ENCODE results near the gene PCDHB6. TPM values are rescaled to one million over a fixed set of nuclear protein-coding genes. Genes with fewer than 3 reads are reported as not detected.
"Not testable (repeated sequence)": the region's sequence is repeated elsewhere in the genome, so short reads cannot be mapped to it uniquely, and the experiment has no call there.

The PCDHB6 gene
- total RNA-seq, 1 donor from 2014 or later: 2.7 TPM

- no peak for DNase-seq (ENCODE audit: low spot score, unreplicated experiment)
- H3K36me3 Mint-ChIP-seq (ENCODE audit: insufficient read depth): peaks cover 59% of the 10 kb centered on the region
- H3K27me3 Mint-ChIP-seq: no peaks in the 10 kb centered on the region
- no peaks in the 10 kb centered on the region for H3K4me1 Mint-ChIP-seq (ENCODE audit: low read depth)
- H3K4me3 Mint-ChIP-seq (ENCODE audit: low read depth): no peak overlapping the region
- H3K9me3 Mint-ChIP-seq (ENCODE audit: low read depth): peaks cover 50% of the 10 kb centered on the region
- H3K27ac Mint-ChIP-seq: no peak overlapping the region
- no peak for TF ChIP-seq CTCF (IDR thresholded peaks at IDR 0.05; ENCODE audit: unreplicated experiment)
Measured at GRCh38 chr5:141119250-141119649, 30.6 kb upstream of the PCDHB6 start.

GRCh38 chr5:141121563-141121962 lies 28.3 kb upstream of the PCDHB6 start, which contains the start of gene PCDHB4:
PCDHB4 (plus strand) TSS chr5:141121818; CDS start chr5:141121999, 181 bp downstream.
- DNase-seq (ENCODE audit: low spot score, unreplicated experiment): no peak

GRCh38 chr5:141121985-141122384 lies 27.9 kb upstream of the PCDHB6 start:
- Mint-ChIP-seq H3K27me3 (no peaks in the 10 kb centered on the region), H3K36me3 (ENCODE audit: insufficient read depth) (peaks cover 45% of the 10 kb centered on the region), H3K4me1 (ENCODE audit: low read depth) (no peaks in the 10 kb centered on the region), H3K27ac (no peak overlapping the region), H3K9me3 (ENCODE audit: low read depth) (peaks cover 26% of the 10 kb centered on the region), H3K4me3 (ENCODE audit: low read depth) (no peak overlapping the region)
- no peak for TF ChIP-seq CTCF (IDR thresholded peaks at IDR 0.05; ENCODE audit: unreplicated experiment)
- no peak for DNase-seq (ENCODE audit: low spot score, unreplicated experiment)

More at GRCh38 chr5:141121563-141121962, 28.3 kb upstream of the PCDHB6 start, which contains the start of gene PCDHB4:
- Mint-ChIP-seq H3K4me3 (ENCODE audit: low read depth) (peak within 1 kb of the TSS; percentile 9), H3K36me3 (ENCODE audit: insufficient read depth) (peaks cover 46% of the 10 kb centered on the region), H3K4me1 (ENCODE audit: low read depth) (no peaks in the 10 kb centered on the region), H3K9me3 (ENCODE audit: low read depth) (peaks cover 30% of the 10 kb centered on the region), H3K27me3 (no peaks in the 10 kb centered on the region), H3K27ac (peak within 1 kb of the TSS; percentile 85)
- TF ChIP-seq CTCF (IDR thresholded peaks at IDR 0.05; ENCODE audit: unreplicated experiment): no peak

- Mint-ChIP-seq H3K9me3 (ENCODE audit: low read depth) (peaks cover 32% of the 10 kb centered on the region), H3K36me3 (ENCODE audit: insufficient read depth) (peaks cover 48% of the 10 kb centered on the region)
- not testable (repeated sequence) for H3K27me3 Mint-ChIP-seq; H3K4me1 Mint-ChIP-seq (ENCODE audit: low read depth); H3K4me3 Mint-ChIP-seq (ENCODE audit: low read depth); H3K27ac Mint-ChIP-seq; DNase-seq (ENCODE audit: low spot score, unreplicated experiment)
Measured at GRCh38 chr5:141123396-141124135, 26.3 kb upstream of the PCDHB6 start.

- no peak overlapping the region for H3K27ac Mint-ChIP-seq
- H3K36me3 Mint-ChIP-seq (ENCODE audit: insufficient read depth): peaks cover 44% of the 10 kb centered on the region
- H3K4me3 Mint-ChIP-seq (ENCODE audit: low read depth): no peak overlapping the region
- peaks cover 32% of the 10 kb centered on the region for H3K9me3 Mint-ChIP-seq (ENCODE audit: low read depth)
- H3K4me1 Mint-ChIP-seq (ENCODE audit: low read depth): no peaks in the 10 kb centered on the region
- DNase-seq (ENCODE audit: low spot score, unreplicated experiment): no peak
- TF ChIP-seq CTCF (IDR thresholded peaks at IDR 0.05; ENCODE audit: unreplicated experiment): no peak
- H3K27me3 Mint-ChIP-seq: no peaks in the 10 kb centered on the region
Measured at GRCh38 chr5:141127305-141127704, 22.6 kb upstream of the PCDHB6 start.

All from progenitor cell of endocrine pancreas (in vitro differentiated cells).